Right renal cortex interstitium (tissue), 3 donors: Measurements from ENCODE around the gene GPRC5B. TPM values are rescaled to one million over a fixed set of nuclear protein-coding genes. Genes with fewer than 3 reads are reported as not detected.

Experiments
- DNase-seq, 3 donors: peaks; one replicate each; pipeline ENCODE4 v3.0.0-alpha.2; 2013; ENCODE audit warnings: low read depth in 3 of 3, low spot score in 2 of 3
- polyA plus RNA-seq, 3 donors: library from polyadenylated mRNA; unstranded; fragments of 120-200 nt; gene quantifications; one replicate each; pipeline ENCODE4 v1.2.1, GENCODE V29; 2013; ENCODE audit not compliant: insufficient read length in 3 of 3

GPRC5B gene
- polyA plus RNA-seq, 3 donors = 115 to 131 (median 131) TPM

- DNase-seq = peak in 1 of 3 donors; percentile 32
Measured at GRCh38 chr16:19898924-19899604, 14.4 kb upstream of the GPRC5B start.

- DNase-seq = no peak
Measured at GRCh38 chr16:19898166-19898565, 13.5 kb upstream of the GPRC5B start.

- DNase-seq = no peak
Measured at GRCh38 chr16:19896951-19897350, 12.3 kb upstream of the GPRC5B start.

GRCh38 chr16:19894586-19894985, 9.9 kb upstream of the GPRC5B start:
- no peak for DNase-seq

- DNase-seq = no peak
Measured at GRCh38 chr16:19892902-19893301, 8.3 kb upstream of the GPRC5B start.

GRCh38 chr16:19890901-19891300, 6.3 kb upstream of the GPRC5B start:
- DNase-seq = no peak

- no peak for DNase-seq
Measured at GRCh38 chr16:19888834-19889233, 4.2 kb upstream of the GPRC5B start.

GRCh38 chr16:19886073-19886941, 1.7 kb upstream of the GPRC5B start:
- no peak for DNase-seq

- no peak for DNase-seq
Measured at GRCh38 chr16:19885451-19886072, 914 bp upstream of the GPRC5B start.

- DNase-seq = no peak
Measured at GRCh38 chr16:19883966-19884485, 622 bp downstream of the GPRC5B start.

- DNase-seq = no peak
Measured at GRCh38 chr16:19883296-19883965, 1.2 kb downstream of the GPRC5B start.

GRCh38 chr16:19882646-19883045, 2.0 kb downstream of the GPRC5B start:
- no peak for DNase-seq

GRCh38 chr16:19882186-19882585, 2.5 kb downstream of the GPRC5B start:
- no peak for DNase-seq

GRCh38 chr16:19881783-19882182, 2.9 kb downstream of the GPRC5B start:
- DNase-seq = no peak

GRCh38 chr16:19881028-19881427, 3.6 kb downstream of the GPRC5B start:
- DNase-seq = no peak

GRCh38 chr16:19879241-19879792, 5.3 kb downstream of the GPRC5B start:
- DNase-seq = no peak

- no peak for DNase-seq
Measured at GRCh38 chr16:19878757-19879156, 5.9 kb downstream of the GPRC5B start.

GRCh38 chr16:19876501-19877059, 8.1 kb downstream of the GPRC5B start:
- DNase-seq = no peak

- no peak for DNase-seq
Measured at GRCh38 chr16:19875900-19876299, 8.7 kb downstream of the GPRC5B start.

GRCh38 chr16:19874851-19875546, 9.6 kb downstream of the GPRC5B start:
- no peak for DNase-seq
